Upper lobe of right lung (tissue), 1 donor: ENCODE measurements around the gene KSR1. TPM values are rescaled to one million over a fixed set of nuclear protein-coding genes. Genes with fewer than 3 reads are reported as not detected.
"Not testable (repeated sequence)": the region's sequence is repeated elsewhere in the genome, so short reads cannot be mapped to it uniquely, and the experiment has no call there.

Experiments used
- ATAC-seq: fragments of 200-7000 bp; cut with Tn5 transposase; one replicate; pipeline ENCODE4 v1.9.1; 2020; ENCODE audit warnings: mild to moderate bottlenecking, moderate library complexity
- DNase-seq: peaks from one replicate; pipeline ENCODE4 v3.0.0-alpha.2; 2020
- H3K27ac ChIP-seq: fragments of 200-600 bp; one replicate; pipeline ENCODE4 v1.8.0; 2022
- H3K27me3 ChIP-seq: fragments of 200-600 bp; one replicate; pipeline ENCODE4 v1.8.0; 2022; ENCODE audit warnings: mild to moderate bottlenecking
- H3K36me3 ChIP-seq: fragments of 200-600 bp; one replicate; pipeline ENCODE4 v1.8.0; 2022
- H3K4me1 ChIP-seq: fragments of 200-600 bp; one replicate; pipeline ENCODE4 v1.8.0; 2022
- H3K4me3 ChIP-seq: fragments of 200-600 bp; one replicate; pipeline ENCODE4 v1.8.0; 2022; ENCODE audit warnings: mild to moderate bottlenecking
- H3K9me3 ChIP-seq: fragments of 200-600 bp; one replicate; pipeline ENCODE4 v1.8.0; 2022
- intact Hi-C: fragments of 100-400 bp; cut with DNase I; formaldehyde crosslinking; loops from one replicate; pipeline ENCODE4 v1.11.0; 2022
- total RNA-seq: library from RNA; stranded (reverse); fragmentation: NEBNext Ultra II Directional; extraction: Animal tissue kit (Norgen Biotek cat#: 25700); gene quantifications from one replicate; pipeline ENCODE4 v1.2.1, GENCODE V29; 2021
- TF ChIP-seq, protein P1 (sequence below): fragments of 200-600 bp; IDR thresholded peaks from one replicate; pipeline ENCODE4 v1.8.0; 2022; ENCODE audit warnings: antibody characterized with exemption
- donor health status: DM: no; HTN: yes; CAD: no; lungs with severe emphysema.

Gene KSR1
- total RNA-seq, 1 donor from 2014 or later: 52.5 TPM

DNA sequence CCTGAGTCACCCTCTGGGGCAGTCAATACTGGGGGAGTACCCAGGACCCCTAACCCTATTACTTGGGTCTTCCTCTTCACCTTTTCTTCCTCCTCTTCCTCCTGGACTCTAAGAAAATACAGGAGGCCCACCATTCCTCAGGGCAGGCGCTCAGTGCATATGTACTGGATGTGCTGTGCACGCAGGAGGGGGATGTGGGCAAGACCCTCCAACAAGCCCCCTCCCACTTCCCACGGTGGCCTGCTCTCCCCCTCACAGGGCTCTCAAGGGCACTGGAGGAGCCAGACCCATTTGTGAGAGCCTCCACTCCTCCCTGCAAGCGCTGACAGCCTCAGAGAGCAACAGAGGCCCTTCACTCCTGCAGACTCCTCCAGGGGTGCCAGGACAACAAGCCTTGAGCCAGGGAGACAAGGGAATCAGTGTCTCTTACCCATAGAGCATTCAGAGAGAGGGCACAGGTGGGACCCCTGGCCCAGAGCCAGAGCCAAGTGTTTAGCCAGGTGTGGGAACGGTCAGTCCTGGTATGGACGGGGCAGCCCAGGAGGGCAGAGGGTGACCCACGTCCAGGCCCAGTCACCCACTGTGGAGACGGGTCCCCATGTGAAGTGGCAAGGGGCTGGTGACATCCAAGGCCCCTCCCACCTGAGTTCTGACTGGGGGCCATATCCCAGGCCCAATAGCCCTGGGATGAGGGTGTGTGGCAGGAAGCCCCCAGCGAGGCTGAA, 27.3 kb upstream of the KSR1 start:
- H3K4me3 ChIP-seq: no peak overlapping the region
- ATAC-seq (no peak), DNase-seq (peak; percentile 51)
- no peaks in the 10 kb centered on the region for H3K9me3 ChIP-seq
- TF ChIP-seq, protein P1, sequence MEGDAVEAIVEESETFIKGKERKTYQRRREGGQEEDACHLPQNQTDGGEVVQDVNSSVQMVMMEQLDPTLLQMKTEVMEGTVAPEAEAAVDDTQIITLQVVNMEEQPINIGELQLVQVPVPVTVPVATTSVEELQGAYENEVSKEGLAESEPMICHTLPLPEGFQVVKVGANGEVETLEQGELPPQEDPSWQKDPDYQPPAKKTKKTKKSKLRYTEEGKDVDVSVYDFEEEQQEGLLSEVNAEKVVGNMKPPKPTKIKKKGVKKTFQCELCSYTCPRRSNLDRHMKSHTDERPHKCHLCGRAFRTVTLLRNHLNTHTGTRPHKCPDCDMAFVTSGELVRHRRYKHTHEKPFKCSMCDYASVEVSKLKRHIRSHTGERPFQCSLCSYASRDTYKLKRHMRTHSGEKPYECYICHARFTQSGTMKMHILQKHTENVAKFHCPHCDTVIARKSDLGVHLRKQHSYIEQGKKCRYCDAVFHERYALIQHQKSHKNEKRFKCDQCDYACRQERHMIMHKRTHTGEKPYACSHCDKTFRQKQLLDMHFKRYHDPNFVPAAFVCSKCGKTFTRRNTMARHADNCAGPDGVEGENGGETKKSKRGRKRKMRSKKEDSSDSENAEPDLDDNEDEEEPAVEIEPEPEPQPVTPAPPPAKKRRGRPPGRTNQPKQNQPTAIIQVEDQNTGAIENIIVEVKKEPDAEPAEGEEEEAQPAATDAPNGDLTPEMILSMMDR: no peak
- intact Hi-C loops: no loop called here
- H3K27me3 ChIP-seq: no peaks in the 10 kb centered on the region
- no peak overlapping the region for H3K27ac ChIP-seq
- H3K4me1 ChIP-seq: no peaks in the 10 kb centered on the region
- H3K36me3 ChIP-seq: no peaks in the 10 kb centered on the region

DNA sequence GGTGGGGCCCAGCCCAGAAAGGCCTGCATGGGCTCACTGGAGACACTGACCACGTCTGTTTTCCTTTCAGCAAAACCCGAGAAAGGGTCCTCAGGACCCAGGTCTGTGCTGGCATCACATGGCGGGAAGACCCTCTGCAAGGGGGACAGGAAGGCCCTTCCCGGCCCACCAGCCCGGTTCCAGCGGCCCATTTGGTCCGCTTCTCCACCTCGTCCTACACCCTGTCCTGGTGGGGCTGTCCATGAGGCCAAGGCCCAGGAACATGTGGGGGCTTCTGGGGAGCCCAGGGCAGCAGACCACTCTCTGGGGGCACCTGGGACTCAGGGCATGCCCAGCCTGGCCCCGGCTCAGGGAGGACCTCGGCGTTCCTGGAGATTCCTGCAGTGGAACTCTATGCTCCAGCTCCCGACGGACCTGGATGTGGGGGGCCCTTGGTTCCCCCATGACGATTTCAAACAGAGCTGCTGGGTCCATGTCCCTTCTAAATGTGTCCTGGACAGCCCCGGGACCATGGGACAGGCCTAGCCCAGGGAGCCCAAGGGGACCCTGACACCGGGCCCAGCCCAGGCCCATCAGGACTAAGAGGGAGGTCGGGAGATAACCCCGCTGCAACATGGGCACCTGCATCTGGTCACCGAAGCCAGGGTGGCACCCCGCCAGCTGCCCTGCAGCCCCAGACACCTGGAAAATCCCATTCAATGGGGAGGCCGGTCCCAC, 26.4 kb upstream of the KSR1 start:
- no peaks in the 10 kb centered on the region for H3K9me3 ChIP-seq
- intact Hi-C loops: no loop called here

DNA sequence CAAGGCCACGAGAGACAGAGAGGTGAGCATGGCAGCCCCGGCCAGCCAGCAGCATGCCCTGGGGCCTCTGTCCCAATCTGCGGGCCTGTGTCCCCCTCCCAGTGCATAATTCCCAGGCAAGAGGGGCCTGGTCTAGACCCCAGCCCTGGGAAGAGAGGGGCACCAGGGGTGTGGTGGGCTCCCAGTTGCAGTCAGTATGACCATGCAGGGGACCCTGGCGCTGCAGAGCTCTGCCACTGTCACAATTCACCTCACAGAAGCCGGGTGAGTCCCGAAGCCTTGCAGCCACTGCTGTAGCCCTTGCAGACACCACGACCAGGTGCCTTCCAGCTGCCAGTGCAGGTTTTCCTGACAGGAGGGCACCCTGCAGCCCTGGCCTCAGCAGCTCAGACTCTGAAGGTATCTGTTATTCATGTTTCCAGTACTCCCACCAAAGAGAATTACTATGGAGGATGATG, 25.8 kb upstream of the KSR1 start:
- no peak overlapping the region for H3K4me3 ChIP-seq
- H3K27me3 ChIP-seq: no peaks in the 10 kb centered on the region
- no peak for ATAC-seq
- no peak overlapping the region for H3K27ac ChIP-seq
- DNase-seq: peak; percentile 56
- H3K4me1 ChIP-seq: no peaks in the 10 kb centered on the region
- H3K36me3 ChIP-seq: no peaks in the 10 kb centered on the region
- no peaks in the 10 kb centered on the region for H3K9me3 ChIP-seq
- intact Hi-C loops: no loop called here
- TF ChIP-seq, protein P1: no peak

More for the DNA sequence above, 26.4 kb upstream of the KSR1 start:
- Histone ChIP-seq H3K4me1 (no peaks in the 10 kb centered on the region), H3K27ac (no peak overlapping the region), H3K27me3 (no peaks in the 10 kb centered on the region), H3K36me3 (no peaks in the 10 kb centered on the region), H3K4me3 (no peak overlapping the region)
- ATAC-seq (no peak), DNase-seq (peak; percentile 44)
- TF ChIP-seq, protein P1: no peak

DNA sequence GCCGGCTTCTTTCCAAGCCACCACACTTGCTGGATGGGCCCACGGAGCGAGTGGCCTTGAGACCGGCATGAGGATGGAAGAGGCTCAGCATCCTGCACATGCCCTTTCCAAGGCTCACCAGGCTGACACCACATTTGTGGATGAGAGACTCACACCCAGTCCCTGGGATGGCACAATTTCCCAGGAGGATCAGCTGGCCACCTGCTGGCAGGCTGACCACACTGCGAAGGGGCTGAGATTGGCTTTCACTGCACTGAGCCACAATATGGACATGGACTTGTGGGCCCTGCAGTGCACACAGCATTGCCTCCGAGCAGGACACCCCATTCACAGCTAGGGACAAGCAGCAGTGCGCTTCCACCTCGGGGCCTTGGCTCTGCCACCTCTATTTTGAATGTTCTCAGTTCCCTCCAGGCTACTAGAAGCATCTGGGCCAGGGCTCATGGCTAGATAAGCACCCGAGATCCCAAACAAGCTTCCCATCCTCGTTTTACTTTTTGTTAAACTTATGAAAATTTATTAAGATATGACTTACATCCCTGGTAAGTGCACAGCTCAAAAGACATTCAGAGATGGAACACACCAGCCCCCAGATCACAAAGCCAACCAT, 25.3 kb upstream of the KSR1 start:
- Histone ChIP-seq H3K4me1 (no peaks in the 10 kb centered on the region), H3K4me3 (no peak overlapping the region), H3K36me3 (no peaks in the 10 kb centered on the region), H3K27ac (no peak overlapping the region), H3K27me3 (no peaks in the 10 kb centered on the region), H3K9me3 (no peaks in the 10 kb centered on the region)
- peak; percentile 79 for ATAC-seq
- TF ChIP-seq, protein P1: peak; percentile 55
- intact Hi-C loops: no loop called here
- DNase-seq: peak; percentile 69

DNA sequence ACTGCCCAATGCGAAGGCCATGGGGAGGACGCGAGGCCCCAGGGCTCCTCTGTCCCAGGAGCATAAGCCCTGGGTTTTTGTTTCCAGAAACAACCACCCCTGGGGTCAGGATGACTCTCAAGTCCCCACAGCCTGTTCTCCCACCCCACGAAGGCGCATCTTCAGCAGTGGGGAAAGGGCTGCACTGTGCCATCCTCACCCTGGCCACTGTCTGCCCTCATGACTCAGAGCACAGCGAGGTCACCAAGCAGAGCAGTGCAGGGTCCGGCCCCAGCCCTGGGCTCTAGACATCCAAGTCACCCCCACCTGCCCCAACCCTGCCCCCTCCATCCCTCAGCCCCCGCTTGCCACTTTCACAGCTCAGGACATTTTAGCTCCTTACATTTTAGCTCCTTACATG, 22.7 kb upstream of the KSR1 start:
- peak; percentile 12 for ATAC-seq
- H3K4me3 ChIP-seq: no peak overlapping the region
- no peaks in the 10 kb centered on the region for H3K9me3 ChIP-seq
- no peak overlapping the region for H3K27ac ChIP-seq
- no peaks in the 10 kb centered on the region for H3K36me3 ChIP-seq
- no peaks in the 10 kb centered on the region for H3K27me3 ChIP-seq
- peak; percentile 48 for DNase-seq
- no peaks in the 10 kb centered on the region for H3K4me1 ChIP-seq
- intact Hi-C loops: no loop called here
- TF ChIP-seq, protein P1: no peak

DNA sequence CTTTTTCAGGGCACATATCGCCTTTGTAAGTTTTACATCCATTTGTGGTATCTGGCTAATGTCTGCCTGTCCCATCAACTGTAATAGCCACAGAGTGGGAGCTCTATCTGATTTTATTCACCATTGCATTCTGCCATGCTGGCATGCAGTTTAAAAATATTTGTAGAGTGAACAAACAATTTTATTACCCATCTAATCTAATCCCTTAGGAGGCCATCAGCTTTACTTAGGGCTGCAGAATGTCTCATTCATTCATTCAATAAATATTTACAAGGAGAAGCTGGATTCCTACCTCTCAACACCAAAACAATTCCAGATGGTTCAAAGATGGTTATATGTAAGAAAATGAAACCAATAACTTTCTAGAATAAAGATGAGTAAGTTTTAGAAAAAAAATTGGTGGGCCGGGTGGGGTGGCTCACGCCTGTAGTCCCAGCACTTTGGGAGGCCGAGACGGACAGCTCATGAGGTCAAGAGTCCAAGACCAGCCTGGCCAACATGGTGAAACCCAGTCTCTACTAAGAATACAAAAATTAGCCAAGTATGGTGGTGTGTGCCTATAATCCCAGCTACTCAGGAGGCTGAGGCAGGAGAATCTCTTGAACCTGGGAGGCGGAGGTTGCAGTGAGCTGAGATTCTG, 20.7 kb upstream of the KSR1 start:
- intact Hi-C loops: not testable (repeated sequence)

More for the DNA sequence above, 20.7 kb upstream of the KSR1 start:
- H3K27me3 ChIP-seq, ATAC-seq, H3K4me3 ChIP-seq, H3K9me3 ChIP-seq, H3K36me3 ChIP-seq, H3K4me1 ChIP-seq, H3K27ac ChIP-seq: not testable (repeated sequence)
- peak; percentile 21 for DNase-seq
